ENCODE data around the gene SUGCT.

Gene SUGCT

GRCh38 chr7:40795607-40796006 is 660.8 kb downstream of the SUGCT start:
- Histone ChIP-seq H4K20me1 (ENCODE audit: insufficient read depth, low read length, poor library complexity, severe bottlenecking) (no peaks in the 10 kb centered on the region), H2AFZ (ENCODE audit: low read length) (no peak overlapping the region), H3K4me1 (ENCODE audit: insufficient read depth, low read length, poor library complexity, severe bottlenecking) (no peaks in the 10 kb centered on the region), H3K36me3 (ENCODE audit: insufficient read depth, low read length) (no peaks in the 10 kb centered on the region), H3K9ac (ENCODE audit: low read depth, low read length, poor library complexity, severe bottlenecking) (no peak overlapping the region), H3K9me3 (ENCODE audit: insufficient read depth, low read depth, low read length) (no peaks in the 10 kb centered on the region), H3K4me2 (ENCODE audit: low read depth, low read length, poor library complexity, severe bottlenecking) (no peak overlapping the region), H3K27me3 (ENCODE audit: insufficient read depth, low read length, poor library complexity, severe bottlenecking) (no peaks in the 10 kb centered on the region), H3K4me3 (ENCODE audit: low read length, poor library complexity, severe bottlenecking) (no peak overlapping the region), H3F3A (ENCODE audit: low read depth) (no peaks in the 10 kb centered on the region), H3K79me2 (ENCODE audit: insufficient read depth, low read length) (no peaks in the 10 kb centered on the region), H3K9me2 (replicated peaks; ENCODE audit: low read depth, low read length) (no peaks in the 10 kb centered on the region)
- no peak for TF ChIP-seq EZH2phosphoT487 (IDR thresholded peaks at IDR 0.05; ENCODE audit: borderline replicate concordance)
- no peak for TF ChIP-seq CTCF (conservative IDR thresholded peaks at IDR 0.05; ENCODE audit: low read length)

GRCh38 chr7:40796723-40797122 is 661.9 kb downstream of the SUGCT start:
- TF ChIP-seq EZH2phosphoT487 (IDR thresholded peaks at IDR 0.05; ENCODE audit: borderline replicate concordance) = no peak
- no peak for TF ChIP-seq CTCF (conservative IDR thresholded peaks at IDR 0.05; ENCODE audit: low read length)
- H3K4me3 ChIP-seq (ENCODE audit: low read length, poor library complexity, severe bottlenecking) = no peak overlapping the region

GRCh38 chr7:40798613-40799012 is 663.8 kb downstream of the SUGCT start:
- no peaks in the 10 kb centered on the region for H3K79me2 ChIP-seq (ENCODE audit: insufficient read depth, low read length)

More at GRCh38 chr7:40796723-40797122, 661.9 kb downstream of the SUGCT start:
- Histone ChIP-seq H3K4me1 (ENCODE audit: insufficient read depth, low read length, poor library complexity, severe bottlenecking) (no peaks in the 10 kb centered on the region), H3K27me3 (ENCODE audit: insufficient read depth, low read length, poor library complexity, severe bottlenecking) (no peaks in the 10 kb centered on the region), H3K79me2 (ENCODE audit: insufficient read depth, low read length) (no peaks in the 10 kb centered on the region), H3K9me2 (replicated peaks; ENCODE audit: low read depth, low read length) (no peaks in the 10 kb centered on the region), H3K9me3 (ENCODE audit: insufficient read depth, low read depth, low read length) (no peaks in the 10 kb centered on the region), H3K4me2 (ENCODE audit: low read depth, low read length, poor library complexity, severe bottlenecking) (no peak overlapping the region), H3K36me3 (ENCODE audit: insufficient read depth, low read length) (no peaks in the 10 kb centered on the region), H3K9ac (ENCODE audit: low read depth, low read length, poor library complexity, severe bottlenecking) (no peak overlapping the region), H2AFZ (ENCODE audit: low read length) (no peak overlapping the region), H4K20me1 (ENCODE audit: insufficient read depth, low read length, poor library complexity, severe bottlenecking) (no peaks in the 10 kb centered on the region), H3F3A (ENCODE audit: low read depth) (no peaks in the 10 kb centered on the region)

More at GRCh38 chr7:40798613-40799012, 663.8 kb downstream of the SUGCT start:
- Histone ChIP-seq H4K20me1 (ENCODE audit: insufficient read depth, low read length, poor library complexity, severe bottlenecking) (no peaks in the 10 kb centered on the region), H3F3A (ENCODE audit: low read depth) (no peaks in the 10 kb centered on the region), H3K9me2 (replicated peaks; ENCODE audit: low read depth, low read length) (no peaks in the 10 kb centered on the region), H3K4me3 (ENCODE audit: low read length, poor library complexity, severe bottlenecking) (no peak overlapping the region), H3K27me3 (ENCODE audit: insufficient read depth, low read length, poor library complexity, severe bottlenecking) (no peaks in the 10 kb centered on the region), H3K4me2 (ENCODE audit: low read depth, low read length, poor library complexity, severe bottlenecking) (no peak overlapping the region), H3K9me3 (ENCODE audit: insufficient read depth, low read depth, low read length) (no peaks in the 10 kb centered on the region), H3K9ac (ENCODE audit: low read depth, low read length, poor library complexity, severe bottlenecking) (no peak overlapping the region), H3K36me3 (ENCODE audit: insufficient read depth, low read length) (no peaks in the 10 kb centered on the region), H2AFZ (ENCODE audit: low read length) (no peak overlapping the region), H3K4me1 (ENCODE audit: insufficient read depth, low read length, poor library complexity, severe bottlenecking) (no peaks in the 10 kb centered on the region)
- no peak for TF ChIP-seq CTCF (conservative IDR thresholded peaks at IDR 0.05; ENCODE audit: low read length)
- no peak for TF ChIP-seq EZH2phosphoT487 (IDR thresholded peaks at IDR 0.05; ENCODE audit: borderline replicate concordance)
